CD4-positive, alpha-beta T cell (primary cell): ENCODE data around the gene KIF25. TPM values are rescaled to one million over a fixed set of nuclear protein-coding genes. Genes with fewer than 3 reads are reported as not detected.

ENCODE experiments used
- ATAC-seq: fragments of 200-7000 bp; cut with Tn5 transposase; one replicate; pipeline ENCODE4 v1.10.0; 2022; ENCODE audit warnings: mild to moderate bottlenecking; ENCODE audit not compliant: poor library complexity
- CTCF ChIA-PET: fragments of 350-600 bp; sonication (Branson Sonifier 250); formaldehyde crosslinking; loops from one replicate; lab custom pipeline; 2021; ENCODE audit warnings: antibody characterized with exemption, inconsistent platforms; lab: Charles Lee
- POLR2A ChIA-PET: fragments of 350-600 bp; sonication (Branson Sonifier 250); formaldehyde crosslinking; loops from one replicate; lab custom pipeline; 2021; ENCODE audit warnings: antibody characterized with exemption, inconsistent platforms; lab: Charles Lee
- DNase-seq, 14 experiments: peaks; one replicate each; pipeline ENCODE4 v3.0.0-alpha.2; 2013 to 2020; ENCODE audit warnings: mixed read lengths in 2 of 14
- H3K27ac ChIP-seq, 2 donors: one replicate each; pipeline versions ENCODE4 v1.5.1 to v1.7.0; 2013; ENCODE audit warnings: low read length in 2 of 2, low read depth in 1 of 2, mild to moderate bottlenecking in 1 of 2
- H3K27me3 ChIP-seq, 2 experiments: 1 replicate in 1 of 2; 2 replicates in 1 of 2; pipeline versions ENCODE4 v1.6.1 to v1.7.0; 2013; ENCODE audit warnings: low read length in 2 of 2, control low read depth in 1 of 2, mild to moderate bottlenecking in 1 of 2, moderate library complexity in 1 of 2; ENCODE audit not compliant: insufficient read depth in 2 of 2, control insufficient read depth in 1 of 2
- H3K36me3 ChIP-seq: one replicate; pipeline ENCODE4 v1.6.1; 2013; ENCODE audit warnings: low read length, control low read depth; ENCODE audit not compliant: insufficient read depth
- H3K4me1 ChIP-seq: one replicate; pipeline ENCODE4 v1.6.1; 2013; ENCODE audit warnings: low read length, control low read depth; ENCODE audit not compliant: insufficient read depth
- H3K4me3 ChIP-seq: one replicate; pipeline ENCODE4 v1.5.1; 2013; ENCODE audit warnings: mild to moderate bottlenecking, low read length, moderate library complexity
- H3K9me3 ChIP-seq, 2 experiments: 1 replicate in 1 of 2; 2 replicates in 1 of 2; pipeline versions ENCODE4 v1.6.1 to v1.7.0; 2013; ENCODE audit warnings: low read length in 2 of 2, mild to moderate bottlenecking in 2 of 2, control low read depth in 1 of 2, moderate library complexity in 1 of 2; ENCODE audit not compliant: control insufficient read depth in 1 of 2, insufficient read depth in 1 of 2
- H3K27ac Mint-ChIP-seq: one replicate; pipeline ENCODE4 v1.8.0; 2020; ENCODE audit warnings: mixed read lengths
- H3K27me3 Mint-ChIP-seq: one replicate; pipeline ENCODE4 v1.8.0; 2021; ENCODE audit warnings: mixed read lengths
- H3K36me3 Mint-ChIP-seq: one replicate; pipeline ENCODE4 v1.8.0; 2021; ENCODE audit warnings: low read depth, mixed read lengths
- H3K4me1 Mint-ChIP-seq: one replicate; pipeline ENCODE4 v1.8.0; 2021; ENCODE audit warnings: low read depth, mixed read lengths
- H3K4me3 Mint-ChIP-seq: one replicate; pipeline ENCODE4 v1.8.0; 2020; ENCODE audit warnings: mild to moderate bottlenecking, mixed read lengths
- H3K9me3 Mint-ChIP-seq: one replicate; pipeline ENCODE4 v1.8.0; 2020; ENCODE audit warnings: mixed read lengths
- intact Hi-C, 2 experiments: fragments of 100-400 bp; cut with DNase I in 1 of 2; cut with micrococcal nuclease in 1 of 2; formaldehyde crosslinking; loops; one replicate each; pipeline versions ENCODE4 v1.15.1 to v1.9.0; 2023 to 2025; cut with DNase I, micrococcal nuclease
- total RNA-seq, 174 experiments: library from RNA in 2 of 174; stranded (reverse) in 2 of 174; gene quantifications; one replicate each; pipeline ENCODE4 v1.2.3 and lab custom pipeline; 2021 to 2026
- TF ChIP-seq, protein P1 (sequence below): fragments of 200-600 bp; IDR thresholded peaks from one replicate; pipeline ENCODE4 v1.8.0; 2022; ENCODE audit warnings: antibody characterized with exemption, mild to moderate bottlenecking

The KIF25 gene
- total RNA-seq, 2 experiments from 2014 or later, result not detected

DNA sequence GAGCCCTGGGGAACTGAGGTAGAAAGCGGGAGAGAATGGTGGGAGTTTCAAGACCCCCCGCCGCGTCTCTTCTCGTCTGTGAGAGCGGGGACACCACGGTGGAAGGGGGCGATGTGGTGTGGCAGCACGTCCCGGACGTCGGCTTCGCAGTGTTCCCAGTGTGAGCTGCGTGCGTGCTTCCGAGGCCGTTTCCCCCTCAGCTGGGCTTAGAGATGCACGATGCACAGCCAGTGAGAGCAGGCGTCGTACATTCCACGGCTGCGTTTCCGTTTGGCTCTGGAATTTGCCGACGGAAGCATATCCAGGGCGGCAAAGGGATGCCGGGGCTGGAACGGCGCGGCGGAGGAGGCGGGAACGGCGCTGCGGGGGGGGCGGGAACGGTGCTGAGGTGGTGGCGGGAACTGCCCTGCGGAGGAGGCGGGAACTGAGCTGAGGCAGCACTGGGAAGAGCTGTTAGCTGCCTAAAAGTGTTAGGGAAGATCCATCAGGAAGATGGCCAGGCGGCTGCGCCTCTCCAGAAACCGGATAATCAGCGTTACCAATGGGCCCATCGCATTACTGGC, 37.7 kb downstream of the KIF25 start:
- peak overlapping the region; percentile 7 for H3K4me3 Mint-ChIP-seq
- ChIA-PET POLR2A (no interaction called here), CTCF (no interaction called here)
- peaks cover 26 to 36% of the 10 kb centered on the region in 2 experiments for H3K9me3 ChIP-seq
- no peak overlapping the region for H3K27ac Mint-ChIP-seq
- H3K36me3 ChIP-seq, result no peaks in the 10 kb centered on the region
- intact Hi-C loops, result no loop called here
- no peak for DNase-seq
- no peaks in the 10 kb centered on the region for H3K4me1 Mint-ChIP-seq
- ATAC-seq, result no peak
- H3K9me3 Mint-ChIP-seq, result peaks cover 3% of the 10 kb centered on the region
- TF ChIP-seq, protein P1, sequence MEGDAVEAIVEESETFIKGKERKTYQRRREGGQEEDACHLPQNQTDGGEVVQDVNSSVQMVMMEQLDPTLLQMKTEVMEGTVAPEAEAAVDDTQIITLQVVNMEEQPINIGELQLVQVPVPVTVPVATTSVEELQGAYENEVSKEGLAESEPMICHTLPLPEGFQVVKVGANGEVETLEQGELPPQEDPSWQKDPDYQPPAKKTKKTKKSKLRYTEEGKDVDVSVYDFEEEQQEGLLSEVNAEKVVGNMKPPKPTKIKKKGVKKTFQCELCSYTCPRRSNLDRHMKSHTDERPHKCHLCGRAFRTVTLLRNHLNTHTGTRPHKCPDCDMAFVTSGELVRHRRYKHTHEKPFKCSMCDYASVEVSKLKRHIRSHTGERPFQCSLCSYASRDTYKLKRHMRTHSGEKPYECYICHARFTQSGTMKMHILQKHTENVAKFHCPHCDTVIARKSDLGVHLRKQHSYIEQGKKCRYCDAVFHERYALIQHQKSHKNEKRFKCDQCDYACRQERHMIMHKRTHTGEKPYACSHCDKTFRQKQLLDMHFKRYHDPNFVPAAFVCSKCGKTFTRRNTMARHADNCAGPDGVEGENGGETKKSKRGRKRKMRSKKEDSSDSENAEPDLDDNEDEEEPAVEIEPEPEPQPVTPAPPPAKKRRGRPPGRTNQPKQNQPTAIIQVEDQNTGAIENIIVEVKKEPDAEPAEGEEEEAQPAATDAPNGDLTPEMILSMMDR, result no peak
- H3K27me3 Mint-ChIP-seq, result peaks cover 45% of the 10 kb centered on the region
- no peaks in the 10 kb centered on the region for H3K4me1 ChIP-seq
- H3K27me3 ChIP-seq, result peaks cover 6 to 31% of the 10 kb centered on the region in 2 experiments
- H3K4me3 ChIP-seq, result no peak overlapping the region
- no peak overlapping the region for H3K27ac ChIP-seq
- no peaks in the 10 kb centered on the region for H3K36me3 Mint-ChIP-seq

DNA sequence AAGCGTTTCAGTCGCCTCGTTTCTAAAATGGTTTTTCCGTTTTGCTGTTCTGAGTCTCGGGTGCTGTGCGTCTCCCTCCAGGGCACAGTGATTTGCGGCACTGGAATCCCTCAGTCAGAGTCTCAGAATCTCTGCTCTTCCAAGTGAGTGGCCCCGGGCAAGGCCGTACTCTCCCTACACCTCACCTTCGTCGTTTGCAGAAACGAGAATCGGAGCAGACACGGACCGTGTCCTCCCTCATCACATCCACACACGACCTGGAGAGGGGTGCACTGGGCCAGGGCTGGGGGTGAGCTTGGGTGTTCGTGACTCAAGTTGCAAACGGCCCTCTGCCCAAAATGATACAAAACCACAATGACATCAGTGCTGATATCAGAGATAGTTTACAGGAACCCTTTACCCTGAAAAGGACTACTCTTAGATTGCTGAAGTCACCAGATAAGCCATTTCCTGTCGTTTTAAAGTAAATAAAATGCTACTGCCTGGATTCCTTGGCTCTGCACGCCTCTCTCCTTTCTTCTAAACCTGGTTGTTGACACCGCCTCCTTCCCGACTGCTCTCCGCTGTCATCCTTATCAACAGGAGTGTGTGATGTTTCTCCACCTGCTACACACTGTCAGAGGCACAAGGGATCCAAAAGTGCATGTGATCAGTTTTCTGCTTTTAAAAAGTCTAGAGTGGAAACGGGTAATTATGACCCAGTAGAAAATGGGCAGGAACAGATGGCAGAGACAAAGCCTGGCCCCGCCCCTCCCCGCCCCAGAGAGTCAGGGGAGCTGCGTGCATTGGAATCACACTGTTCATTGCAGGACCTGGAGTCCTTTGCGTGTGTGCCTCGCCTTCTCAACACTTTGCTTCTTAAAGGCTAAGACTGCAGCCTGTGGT, 38.4 kb downstream of the KIF25 start:
- CTCF ChIA-PET, result no interaction called here
- POLR2A ChIA-PET, result no interaction called here
- no peak for ATAC-seq
- peaks cover 39% of the 10 kb centered on the region for H3K27me3 Mint-ChIP-seq
- no peaks in the 10 kb centered on the region for H3K36me3 Mint-ChIP-seq
- intact Hi-C loops, result no loop called here
- Histone ChIP-seq H3K27ac (no peak overlapping the region), H3K4me1 (no peaks in the 10 kb centered on the region), H3K27me3 (peaks cover 6 to 31% of the 10 kb centered on the region in 2 experiments), H3K9me3 (peaks cover 33 to 43% of the 10 kb centered on the region in 2 experiments), H3K4me3 (no peak overlapping the region), H3K36me3 (no peaks in the 10 kb centered on the region)
- no peak for DNase-seq
- no peak overlapping the region for H3K27ac Mint-ChIP-seq
- H3K4me3 Mint-ChIP-seq, result no peak overlapping the region
- TF ChIP-seq, protein P1, result no peak
- no peaks in the 10 kb centered on the region for H3K4me1 Mint-ChIP-seq
- peaks cover 3% of the 10 kb centered on the region for H3K9me3 Mint-ChIP-seq

DNA sequence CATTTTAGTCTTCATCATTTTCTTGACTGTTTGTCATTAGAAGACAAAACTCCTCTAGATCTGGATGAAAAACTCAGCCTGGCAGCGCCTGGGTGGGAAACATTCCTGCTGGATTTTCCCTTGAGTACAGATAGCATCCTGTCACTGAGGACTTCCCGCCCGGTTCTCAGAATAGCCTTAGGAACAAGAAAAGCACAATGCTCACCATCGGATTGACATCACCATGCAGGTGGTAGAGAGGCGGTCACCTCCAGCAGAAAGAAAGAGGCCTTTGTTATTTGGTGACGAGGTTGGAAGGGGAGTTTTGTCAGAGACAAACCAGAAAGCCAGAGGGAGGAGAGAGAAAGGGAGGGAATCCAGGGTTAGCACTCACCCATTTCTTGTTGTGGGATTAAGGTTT, 39.8 kb downstream of the KIF25 start:
- H3K27me3 ChIP-seq, result peaks cover 4 to 31% of the 10 kb centered on the region in 2 experiments
- TF ChIP-seq, protein P1, result no peak
- DNase-seq (no peak), ATAC-seq (no peak)
- ChIA-PET CTCF (no interaction called here), POLR2A (no interaction called here)
- Mint-ChIP-seq H3K36me3 (no peaks in the 10 kb centered on the region), H3K9me3 (peaks cover 3% of the 10 kb centered on the region), H3K4me1 (no peaks in the 10 kb centered on the region), H3K4me3 (no peak overlapping the region), H3K27me3 (peaks cover 29% of the 10 kb centered on the region), H3K27ac (no peak overlapping the region)
- H3K9me3 ChIP-seq, result peaks cover 39 to 54% of the 10 kb centered on the region in 2 experiments
- intact Hi-C loops, result no loop called here
- H3K4me3 ChIP-seq, result no peak overlapping the region
- no peak overlapping the region for H3K27ac ChIP-seq
- no peaks in the 10 kb centered on the region for H3K36me3 ChIP-seq
- H3K4me1 ChIP-seq, result no peaks in the 10 kb centered on the region
